GM12864 (cell line): Measurements from ENCODE around the gene IFITM2.
"Not testable (repeated sequence)": the region's sequence is repeated elsewhere in the genome, so short reads cannot be mapped to it uniquely, and the experiment has no call there.

Experiments
- DNase-seq: peaks from one replicate; pipeline ENCODE4 v3.0.0-alpha.2; 2011; ENCODE audit warnings: low read depth
- H3K4me3 ChIP-seq: 2 replicates; pipeline ENCODE4 v1.5.1; 2011; ENCODE audit warnings: mild to moderate bottlenecking, low read depth, low read length, control low read depth
- TF ChIP-seq, protein P1 (sequence below): IDR thresholded peaks from 2 replicates; pipeline ENCODE4 v1.5.1; 2011; ENCODE audit warnings: low read depth, mild to moderate bottlenecking, moderate library complexity, low read length, control low read depth, inconsistent platforms; ENCODE audit errors: missing control alignments

Gene IFITM2

GRCh38 chr11:307766-308708, at the start of gene IFITM2:
Gene IFITM2, plus strand, starts transcription at chr11:307816. Its CDS starts 377 bp downstream, at chr11:308193.
- peak within 1 kb of the TSS; percentile 66 for H3K4me3 ChIP-seq
- DNase-seq = not testable (repeated sequence)

- no peak overlapping the region for H3K4me3 ChIP-seq
- TF ChIP-seq, protein P1, sequence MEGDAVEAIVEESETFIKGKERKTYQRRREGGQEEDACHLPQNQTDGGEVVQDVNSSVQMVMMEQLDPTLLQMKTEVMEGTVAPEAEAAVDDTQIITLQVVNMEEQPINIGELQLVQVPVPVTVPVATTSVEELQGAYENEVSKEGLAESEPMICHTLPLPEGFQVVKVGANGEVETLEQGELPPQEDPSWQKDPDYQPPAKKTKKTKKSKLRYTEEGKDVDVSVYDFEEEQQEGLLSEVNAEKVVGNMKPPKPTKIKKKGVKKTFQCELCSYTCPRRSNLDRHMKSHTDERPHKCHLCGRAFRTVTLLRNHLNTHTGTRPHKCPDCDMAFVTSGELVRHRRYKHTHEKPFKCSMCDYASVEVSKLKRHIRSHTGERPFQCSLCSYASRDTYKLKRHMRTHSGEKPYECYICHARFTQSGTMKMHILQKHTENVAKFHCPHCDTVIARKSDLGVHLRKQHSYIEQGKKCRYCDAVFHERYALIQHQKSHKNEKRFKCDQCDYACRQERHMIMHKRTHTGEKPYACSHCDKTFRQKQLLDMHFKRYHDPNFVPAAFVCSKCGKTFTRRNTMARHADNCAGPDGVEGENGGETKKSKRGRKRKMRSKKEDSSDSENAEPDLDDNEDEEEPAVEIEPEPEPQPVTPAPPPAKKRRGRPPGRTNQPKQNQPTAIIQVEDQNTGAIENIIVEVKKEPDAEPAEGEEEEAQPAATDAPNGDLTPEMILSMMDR = no peak
- DNase-seq = no peak
These were observed 48.2 kb upstream of the IFITM2 start for GRCh38 chr11:259413-259812.

DNA sequence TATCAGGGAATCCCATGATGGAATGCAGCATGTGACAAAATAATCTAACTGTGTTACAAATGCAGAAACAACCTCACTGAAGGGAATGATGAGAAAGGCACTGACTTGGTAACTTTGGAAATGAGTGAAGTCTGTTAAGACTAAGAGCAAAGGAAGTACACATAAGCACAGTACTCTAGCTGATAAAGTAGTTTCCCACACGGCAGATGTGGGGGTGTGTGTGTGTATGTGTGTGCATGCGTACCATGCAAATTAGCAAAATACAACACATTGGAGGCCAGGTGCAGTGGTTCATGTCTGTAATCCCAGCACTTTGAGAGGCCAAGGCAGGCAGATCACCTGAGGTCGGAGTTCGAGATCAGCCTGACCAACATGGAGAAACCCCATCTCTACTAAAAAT, 46.0 kb upstream of the IFITM2 start:
- no peak overlapping the region for H3K4me3 ChIP-seq
- TF ChIP-seq, protein P1 = no peak
- no peak for DNase-seq

- DNase-seq = no peak
These were observed 40.8 kb upstream of the IFITM2 start for GRCh38 chr11:266676-267439.

DNA sequence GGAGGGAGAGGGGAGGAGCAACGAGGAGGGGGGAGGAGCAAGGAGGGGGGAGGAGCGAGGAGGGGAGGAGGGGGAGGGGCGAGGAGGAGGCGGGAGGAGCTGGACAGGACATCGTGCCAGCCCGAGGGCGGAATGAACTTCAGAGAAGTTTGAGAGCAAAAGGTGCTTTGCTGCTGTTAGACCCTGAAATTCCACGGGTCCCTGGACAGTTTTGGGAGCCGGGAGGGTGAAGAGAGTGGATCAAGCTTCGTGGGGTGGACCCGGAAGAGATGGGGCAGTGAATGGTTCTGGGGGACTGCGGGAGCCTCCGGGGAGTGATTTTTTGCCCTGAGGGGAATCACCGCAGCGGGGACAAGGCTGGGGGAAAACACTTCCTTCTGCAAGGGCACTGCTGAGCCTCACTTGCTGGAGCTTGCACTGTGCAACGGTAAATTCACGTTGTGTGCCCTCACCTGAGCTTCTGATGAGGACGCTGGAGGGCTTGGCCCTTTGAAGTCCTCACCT, 40.1 kb upstream of the IFITM2 start:
- H3K4me3 ChIP-seq = peak overlapping the region; percentile 72
- TF ChIP-seq, protein P1 = no peak
- no peak for DNase-seq

More at GRCh38 chr11:266676-267439, 40.8 kb upstream of the IFITM2 start:
- H3K4me3 ChIP-seq = no peak overlapping the region
- TF ChIP-seq, protein P1 = no peak

GRCh38 chr11:268716-269145, 38.9 kb upstream of the IFITM2 start:
- peak overlapping the region; percentile 72 for H3K4me3 ChIP-seq
- DNase-seq = peak; percentile 63

GRCh38 chr11:269146-269890, 38.3 kb upstream of the IFITM2 start:
- DNase-seq = peak; percentile 99
- TF ChIP-seq, protein P1 = no peak

More at GRCh38 chr11:269146-269890, 38.3 kb upstream of the IFITM2 start:
- H3K4me3 ChIP-seq = peak overlapping the region; percentile 72
